Stimulated activated CD8-positive, alpha-beta memory T cell treated with anti-CD3 and anti-CD28 coated beads, Interleukin-4, amount 100 ng/mL, for 24 hours (primary cell): Measurements from ENCODE around the gene ADCY2.

Experiments used
- DNase-seq: peaks from one replicate; pipeline ENCODE4 v3.0.0-alpha.2; 2020; ENCODE audit warnings: low read depth

Gene ADCY2

DNA sequence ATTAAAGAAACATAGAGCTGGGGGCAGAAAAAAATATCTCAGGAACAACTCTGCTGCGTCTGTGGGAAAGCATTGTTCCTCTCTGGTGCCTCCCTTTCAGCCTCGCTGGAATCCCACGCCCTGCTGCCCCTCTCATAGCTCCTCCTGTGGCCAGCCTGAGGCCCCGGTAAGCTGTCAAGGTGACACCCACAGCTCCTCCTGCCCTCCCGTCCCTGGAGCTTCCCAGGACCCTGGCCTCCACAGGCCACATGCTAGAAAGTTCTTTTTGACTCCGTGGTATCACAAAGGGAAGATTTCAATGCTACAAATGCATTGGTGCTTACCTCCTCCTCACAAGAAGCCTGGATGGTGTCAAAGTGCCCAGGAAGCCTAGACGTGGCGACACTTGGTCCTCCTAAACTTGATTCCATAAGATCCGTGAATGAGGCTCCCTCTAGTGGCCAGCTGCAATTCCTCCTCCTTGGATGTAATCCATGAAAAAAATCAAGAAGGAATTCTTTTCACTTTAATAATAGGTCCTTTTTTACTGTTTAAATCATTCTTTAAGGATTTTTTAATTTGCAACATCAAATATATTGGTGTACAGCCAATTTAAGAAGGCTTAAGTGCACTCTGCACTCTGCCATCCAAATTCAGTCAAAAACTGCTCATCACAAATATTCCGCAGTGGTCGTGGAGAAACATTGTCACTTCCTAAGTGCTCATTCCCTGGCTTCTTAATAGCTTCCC, 350.1 kb downstream of the ADCY2 start:
- DNase-seq: peak; percentile 6

DNA sequence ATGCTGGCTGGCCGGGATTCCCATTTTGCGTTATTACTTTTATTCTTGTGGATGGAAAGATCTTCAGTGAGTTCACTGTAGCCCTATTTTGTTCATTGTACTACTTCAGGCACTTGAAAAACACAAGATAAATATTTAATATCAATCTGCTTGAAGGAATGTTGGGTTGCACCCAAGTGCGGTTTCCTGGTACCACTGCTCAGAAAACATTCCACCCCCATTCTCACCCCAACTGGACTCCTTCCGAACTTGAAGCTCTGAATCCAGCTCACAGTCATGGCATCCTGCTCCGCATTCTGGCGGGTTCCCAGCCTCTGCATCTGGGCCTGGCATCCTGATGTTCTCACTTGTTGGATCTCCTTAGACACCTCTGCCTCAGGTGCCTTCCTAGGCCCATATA, 351.8 kb downstream of the ADCY2 start:
- no peak for DNase-seq

DNA sequence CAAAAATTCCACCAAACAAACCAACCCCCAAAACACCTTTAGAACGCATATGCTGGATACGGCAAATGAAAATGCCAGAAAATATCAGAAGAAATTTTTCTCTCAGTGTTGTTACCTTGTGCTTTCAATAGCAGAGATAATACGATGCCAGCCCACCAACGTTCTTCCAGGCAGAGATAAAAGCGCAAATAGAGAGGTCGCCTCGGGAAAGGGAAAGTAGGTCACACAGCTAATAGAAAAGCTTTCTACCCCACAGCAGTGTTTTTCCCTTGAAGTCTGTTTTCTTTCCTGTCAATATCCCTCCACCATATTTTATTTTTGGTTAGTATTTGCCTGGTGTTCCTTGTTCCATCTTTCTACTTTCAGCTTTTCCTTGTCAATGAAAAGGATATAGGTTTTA, 353.7 kb downstream of the ADCY2 start:
- no peak for DNase-seq

DNA sequence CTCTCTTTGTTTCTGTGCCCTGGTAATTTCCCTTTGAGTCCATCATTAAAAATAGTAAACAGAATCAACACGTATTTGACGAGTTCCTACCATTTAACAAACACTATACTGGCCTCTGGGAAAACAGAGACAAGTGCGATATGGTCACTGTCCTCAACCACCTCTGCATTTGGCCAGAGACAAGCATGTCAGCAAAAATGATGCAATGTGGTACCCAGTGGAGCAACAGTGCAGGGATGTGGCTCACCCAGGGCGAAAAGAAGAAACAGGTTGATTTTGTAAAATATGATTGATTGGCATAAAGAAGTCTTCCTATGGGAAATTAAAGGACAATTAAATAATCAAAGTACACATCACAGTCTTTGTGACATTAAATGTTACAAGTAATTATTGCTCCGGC, 355.9 kb downstream of the ADCY2 start:
- no peak for DNase-seq

DNA sequence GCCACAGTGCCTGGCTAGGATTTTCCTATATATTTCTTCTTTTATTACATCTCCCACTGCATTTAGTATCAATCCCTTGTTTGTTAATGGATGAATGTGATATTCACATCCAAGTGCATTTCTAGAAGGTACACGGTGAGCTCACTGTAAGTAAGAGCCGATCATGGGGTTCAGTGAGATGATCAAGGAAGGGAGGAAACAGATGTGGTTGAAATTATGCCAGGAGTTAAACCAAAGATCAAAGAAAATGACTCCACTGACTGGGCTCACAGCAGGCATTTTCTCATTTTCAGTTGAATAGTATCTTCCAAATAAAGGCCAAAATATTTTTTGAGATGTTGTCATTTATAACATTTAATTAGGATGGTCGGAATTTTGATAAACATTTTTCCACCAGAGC, 357.2 kb downstream of the ADCY2 start:
- no peak for DNase-seq

DNA sequence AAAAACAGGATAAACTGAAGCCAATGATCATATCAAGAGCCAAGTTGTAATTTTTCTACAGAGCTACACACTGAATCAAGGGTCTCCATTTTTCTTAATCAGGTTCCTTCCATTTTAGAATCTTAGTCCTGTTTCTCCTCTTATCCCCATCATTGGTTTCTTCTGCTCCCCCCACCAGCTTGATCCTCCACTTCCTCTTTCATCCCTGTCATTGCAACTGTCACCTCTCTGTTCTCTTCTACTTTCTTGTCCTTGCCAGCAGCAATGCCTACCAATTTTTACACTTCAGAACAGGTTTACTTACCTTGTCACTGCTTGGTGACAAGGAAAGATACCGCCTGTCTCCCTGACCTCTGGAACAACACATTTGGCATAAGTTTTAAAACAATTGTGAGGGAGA, 357.7 kb downstream of the ADCY2 start:
- no peak for DNase-seq

GRCh38 chr5:7754490-7754889, 358.6 kb downstream of the ADCY2 start:
- DNase-seq: no peak

DNA sequence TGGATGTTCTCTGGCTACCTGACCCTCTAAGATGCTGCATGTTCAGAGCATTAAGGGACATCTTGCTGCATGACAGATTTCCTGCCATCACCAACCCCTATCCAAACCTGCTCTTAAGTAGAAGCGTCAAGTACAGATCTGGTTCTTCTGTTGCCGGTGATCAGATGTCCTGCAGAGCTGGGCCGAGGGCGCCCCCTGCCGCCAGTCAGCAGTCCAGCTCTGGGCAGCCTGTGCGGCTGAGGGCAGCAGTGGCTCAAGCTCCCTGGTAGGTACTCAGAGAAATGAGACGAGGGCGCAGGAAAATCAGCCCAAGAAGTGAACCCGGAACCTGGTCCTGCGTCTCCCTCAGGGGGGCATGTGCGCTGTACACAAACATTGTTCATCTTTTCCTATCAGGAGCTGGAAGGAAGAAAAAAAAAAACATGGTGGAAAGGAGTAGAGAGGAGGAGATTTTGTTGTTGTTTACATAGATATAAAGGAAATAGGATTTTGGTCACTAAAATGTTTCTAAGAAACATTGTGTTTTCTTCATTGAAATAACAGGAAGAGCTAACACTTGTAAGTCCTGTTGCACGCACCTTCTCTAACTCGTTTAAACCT, 359.2 kb downstream of the ADCY2 start:
- peak; percentile 7 for DNase-seq

- no peak for DNase-seq
Measured at GRCh38 chr5:7755958-7756357, 360.0 kb downstream of the ADCY2 start.

DNA sequence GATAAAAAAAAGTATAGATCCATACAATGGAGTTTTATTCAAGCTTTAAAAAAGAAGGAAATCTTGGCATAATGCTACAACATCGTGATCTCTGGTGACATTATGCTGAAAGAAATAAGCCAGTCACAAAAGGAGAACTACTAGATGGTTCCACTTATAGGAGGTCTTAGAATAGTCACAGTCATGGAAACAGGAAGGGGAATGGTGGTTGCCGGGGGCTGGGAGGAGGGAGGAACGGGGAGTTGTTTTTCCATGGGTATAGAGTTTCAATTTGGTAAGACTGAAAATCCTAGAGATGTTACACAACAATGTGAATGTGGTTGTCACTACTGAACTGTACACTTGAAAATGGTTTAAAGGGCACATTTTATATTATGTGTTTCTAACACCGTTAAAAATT, 360.5 kb downstream of the ADCY2 start:
- DNase-seq: no peak

DNA sequence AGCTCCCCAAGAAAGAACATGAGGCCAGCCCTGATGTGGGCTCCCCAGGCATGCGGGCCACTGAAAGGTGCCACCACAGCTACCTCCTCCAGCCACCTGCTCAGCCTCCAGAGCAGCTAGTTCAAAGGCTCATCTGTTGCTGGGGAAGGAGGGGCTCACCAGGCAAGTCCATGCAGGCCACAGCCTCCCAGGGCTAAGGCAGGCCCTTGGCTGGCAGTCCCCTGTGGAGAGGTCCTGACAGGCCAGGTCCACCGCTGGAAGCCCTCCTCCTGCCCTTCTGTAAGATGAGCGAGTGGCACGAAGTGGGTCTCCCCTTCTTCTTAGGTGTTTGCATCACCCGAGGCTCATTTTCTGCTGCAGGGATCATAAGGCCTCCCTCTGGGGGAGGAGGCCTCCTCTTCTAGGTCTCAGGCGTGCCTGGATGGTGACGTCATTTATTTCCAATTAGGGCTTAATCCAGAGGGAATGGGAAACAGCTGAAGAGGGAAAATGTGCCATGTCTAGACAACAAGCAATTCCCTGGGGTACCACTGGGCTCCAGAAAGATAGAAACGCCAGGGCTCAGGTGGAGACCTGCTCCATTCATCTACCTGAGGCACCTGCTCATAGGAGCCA, 363.4 kb downstream of the ADCY2 start:
- no peak for DNase-seq

DNA sequence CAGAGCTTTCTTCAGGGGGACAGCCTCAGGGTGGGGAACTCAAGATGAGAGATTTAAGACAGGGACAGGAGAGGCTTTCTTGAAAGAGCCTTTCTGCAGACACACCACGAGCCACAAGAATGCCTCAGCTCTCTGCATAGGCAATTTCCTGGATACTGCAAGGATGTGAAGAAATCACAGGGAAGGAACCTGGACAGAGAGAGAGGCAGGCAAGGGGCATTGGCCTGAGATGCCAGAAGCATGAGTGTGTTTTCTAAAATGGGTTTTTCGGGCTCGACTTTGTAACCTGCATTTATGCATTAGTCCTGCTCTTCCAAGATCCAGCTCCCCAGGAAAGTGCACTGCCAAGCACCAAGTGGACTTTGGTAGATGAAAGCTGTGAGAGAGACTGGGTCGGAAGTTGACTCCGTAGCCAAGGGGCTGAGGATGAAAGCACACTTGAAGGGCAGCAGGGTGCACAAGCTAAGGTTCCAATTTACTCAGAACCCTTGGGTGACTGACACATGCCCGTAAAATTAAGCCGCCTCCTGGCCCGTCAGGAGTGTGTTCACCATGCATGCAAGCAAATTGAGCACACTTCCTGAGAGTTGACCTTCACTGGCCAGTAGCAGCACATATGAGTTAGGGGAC, 364.1 kb downstream of the ADCY2 start:
- DNase-seq: no peak

- DNase-seq: no peak
Measured at GRCh38 chr5:7762267-7762666, 366.3 kb downstream of the ADCY2 start.

GRCh38 chr5:7763621-7764072, 367.7 kb downstream of the ADCY2 start:
- no peak for DNase-seq

DNA sequence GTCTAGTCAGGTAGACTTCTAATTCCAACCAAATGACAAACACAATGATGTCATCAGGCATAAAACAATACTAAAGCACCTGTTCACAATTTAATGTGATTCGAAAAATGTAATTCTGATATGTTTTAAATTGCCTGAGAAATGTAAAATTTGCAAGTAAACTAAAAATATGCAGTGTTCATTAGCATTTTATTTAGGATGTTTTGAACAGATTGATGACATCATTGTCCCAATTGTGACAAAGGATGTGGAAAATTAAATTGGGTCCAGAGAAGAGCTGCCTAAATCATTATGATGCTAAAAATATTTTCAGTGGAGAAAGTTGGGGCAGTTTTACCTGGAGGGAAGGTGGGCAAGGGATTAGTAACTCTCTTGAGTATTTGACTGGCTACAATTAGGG, 368.5 kb downstream of the ADCY2 start:
- no peak for DNase-seq

DNA sequence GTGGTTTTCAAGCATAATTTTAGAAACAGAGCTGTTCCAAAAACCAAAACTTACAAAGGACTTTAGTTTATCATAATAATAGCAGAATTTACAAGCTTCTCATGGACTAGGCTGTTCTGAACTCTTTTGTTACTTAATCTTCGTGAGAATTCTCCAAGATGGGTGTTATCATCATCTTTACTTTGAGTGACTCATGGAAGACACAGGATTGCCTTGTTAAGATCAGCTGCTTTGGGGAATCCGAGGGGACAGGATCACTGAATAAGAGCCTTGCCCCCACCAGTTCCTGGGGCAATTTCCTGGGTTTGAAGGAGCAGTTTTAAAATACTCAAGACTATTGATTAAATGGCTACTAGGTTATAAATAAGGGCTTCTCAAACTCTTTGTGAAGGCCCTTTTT, 374.5 kb downstream of the ADCY2 start:
- DNase-seq: no peak

DNA sequence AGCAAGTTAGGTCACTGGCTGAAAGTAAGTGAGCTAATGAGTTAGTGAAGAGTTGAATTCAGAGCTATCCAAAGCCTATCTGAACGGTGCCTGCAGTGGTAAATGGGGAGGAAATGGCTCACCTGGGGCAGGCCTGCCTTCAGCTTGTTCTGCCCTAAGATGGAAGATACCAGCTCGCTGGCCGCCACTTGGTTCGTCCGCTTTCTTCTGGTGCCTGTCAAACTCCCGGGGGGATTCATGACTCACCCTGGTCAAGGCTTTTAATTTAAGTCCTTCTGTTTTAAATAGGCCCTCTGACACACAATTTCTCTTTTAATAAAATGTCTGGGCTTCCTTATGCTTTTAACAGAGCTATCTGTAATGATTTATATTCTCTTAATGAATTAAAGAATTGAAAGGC, 376.2 kb downstream of the ADCY2 start:
- no peak for DNase-seq

GRCh38 chr5:7773178-7773577, 377.2 kb downstream of the ADCY2 start:
- no peak for DNase-seq

DNA sequence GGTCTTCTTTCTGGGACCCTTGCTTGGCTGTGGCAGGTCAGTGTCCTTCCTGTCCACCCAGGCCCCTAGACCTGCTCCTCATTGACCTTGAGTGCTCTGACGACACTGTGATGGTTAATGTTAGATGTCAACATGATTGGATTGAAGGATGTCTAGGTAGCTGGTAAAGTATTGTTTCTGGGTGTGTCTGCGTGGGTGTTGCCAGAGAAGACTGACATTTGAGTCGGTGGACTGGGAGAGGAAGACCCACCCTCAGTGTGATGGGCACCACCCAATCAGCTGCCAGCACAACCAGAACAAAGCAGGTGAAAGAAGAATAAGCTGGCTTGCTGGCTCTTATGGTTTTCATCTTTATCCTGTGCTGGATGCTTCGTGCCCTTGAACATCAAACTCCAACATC, 380.5 kb downstream of the ADCY2 start:
- DNase-seq: no peak

DNA sequence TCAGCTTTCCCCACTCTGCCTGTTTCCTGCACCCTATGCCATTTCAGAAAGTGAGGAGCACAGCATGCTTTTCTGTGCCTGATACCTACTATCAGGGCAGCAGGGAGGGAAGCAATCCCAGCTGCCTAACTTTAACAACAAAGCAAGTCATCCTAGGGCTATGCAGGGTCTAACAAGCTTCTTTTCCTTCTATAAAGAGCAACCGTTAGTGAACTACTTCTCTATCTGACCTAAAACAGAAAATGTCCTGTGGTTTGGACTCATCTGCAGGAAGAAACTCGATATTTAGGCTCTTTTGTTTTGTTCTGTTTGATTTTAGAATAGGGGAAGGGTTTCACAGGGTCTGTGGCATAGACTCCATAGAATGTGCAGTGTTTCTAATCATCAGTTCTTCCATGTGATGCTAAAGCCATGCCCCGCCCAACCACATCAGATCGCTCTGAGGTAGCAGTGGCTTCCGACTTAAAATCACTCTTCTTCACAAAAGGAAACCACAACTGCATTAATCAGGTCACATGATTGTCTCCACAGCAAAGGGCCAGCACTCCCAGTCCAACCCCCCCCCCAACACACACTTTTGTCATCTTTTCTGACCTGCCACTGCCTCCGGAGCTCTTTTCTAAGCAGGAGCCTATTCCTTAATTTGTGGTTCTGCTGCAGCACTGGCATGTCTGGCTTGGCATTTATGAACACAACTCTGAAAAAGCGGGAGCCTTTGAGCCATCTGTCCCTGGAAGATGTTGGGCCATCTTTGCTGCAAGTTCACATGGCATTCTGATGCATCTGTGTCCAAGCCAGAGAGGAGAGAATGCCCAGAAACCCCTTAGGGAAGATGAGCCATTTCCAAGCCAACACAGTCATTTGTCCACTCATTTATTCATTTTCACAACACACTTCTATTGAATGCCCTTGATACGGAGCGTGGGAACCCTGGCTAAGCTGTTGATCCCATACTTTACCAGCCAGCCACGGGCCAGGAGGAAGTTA, 383.4 kb downstream of the ADCY2 start:
- DNase-seq: no peak

DNA sequence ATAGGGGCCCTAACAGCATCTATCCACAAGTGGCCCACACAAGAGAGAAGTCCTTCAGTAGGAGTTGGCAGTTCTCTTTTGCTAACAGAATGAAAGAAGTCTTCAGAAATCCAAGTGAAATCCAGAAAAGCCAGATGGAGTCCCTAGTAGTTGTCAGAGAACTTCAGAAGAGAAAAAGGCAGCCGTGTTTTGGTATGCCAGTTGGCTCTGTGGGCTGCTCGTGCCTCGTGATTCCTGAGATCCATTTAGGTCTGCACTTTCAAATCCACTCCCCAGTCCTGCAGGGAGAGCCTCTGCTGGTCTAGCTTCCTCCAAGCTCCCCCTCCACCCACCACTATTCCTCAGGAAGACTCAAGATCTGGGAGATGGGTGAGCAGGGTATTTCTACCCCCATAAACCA, 386.0 kb downstream of the ADCY2 start:
- no peak for DNase-seq
